Renal cortex interstitium (tissue), 15 donors: ENCODE results near the gene OR1J4. TPM values are rescaled to one million over a fixed set of nuclear protein-coding genes. Genes with fewer than 3 reads are reported as not detected.
"Not testable (repeated sequence)": the region's sequence is repeated elsewhere in the genome, so short reads cannot be mapped to it uniquely, and the experiment has no call there.

Source experiments
- DNase-seq, 11 donors: peaks; one replicate each; pipeline ENCODE4 v3.0.0-alpha.2; 2013; ENCODE audit warnings: low read depth in 9 of 11, low spot score in 4 of 11; ENCODE audit errors: extremely low read depth in 1 of 11
- long read RNA-seq, 16 experiments: transcript quantifications; one replicate each; lab custom pipeline, GENCODE V29; 2026
- polyA plus RNA-seq, 3 donors: library from polyadenylated mRNA; unstranded; fragments of 120-200 nt; gene quantifications; one replicate each; pipeline ENCODE4 v1.2.1, GENCODE V29; 2013; ENCODE audit not compliant: insufficient read length in 3 of 3

Gene OR1J4
- polyA plus RNA-seq = not detected
- long read RNA-seq, donor 1 = 0 reads
- long read RNA-seq, donor 2 = 0 reads
- long read RNA-seq, donor 3 = 0 reads
- long read RNA-seq, donor 4 = 0 reads
- long read RNA-seq, donor 5 = 0 reads
- long read RNA-seq, donor 6 = 0 reads
- long read RNA-seq, donor 7 = 0 reads
- long read RNA-seq, donor 8 = 0 reads
- long read RNA-seq, donor 9 = 0 reads
- long read RNA-seq, donor 10 = 0 reads
- long read RNA-seq, donor 11 = 0 reads
- long read RNA-seq, donor 12 = 0 reads
- long read RNA-seq, donor 13 = 0 reads
- long read RNA-seq, donor 14 = 0 reads
- long read RNA-seq, donor 15 = 0 reads
- long read RNA-seq, donor 16 = 0 reads

DNA sequence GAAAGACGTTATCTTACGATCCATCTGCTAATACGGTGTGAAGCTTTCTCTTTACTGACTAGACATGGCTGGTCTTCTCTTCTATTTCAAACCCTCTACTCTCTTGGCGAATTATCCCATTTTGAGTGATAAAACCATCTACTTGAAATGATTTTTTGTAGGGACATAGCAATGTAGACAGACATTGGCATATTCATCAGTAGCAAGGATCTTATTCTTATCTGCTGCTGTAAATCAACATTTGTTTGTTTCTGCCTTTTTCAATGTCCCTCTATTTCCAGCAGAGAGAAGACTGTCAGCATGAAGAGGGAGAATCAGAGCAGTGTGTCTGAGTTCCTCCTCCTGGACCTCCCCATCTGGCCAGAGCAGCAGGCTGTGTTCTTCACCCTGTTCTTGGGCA is at the start of gene OR1J4:
Gene OR1J4, plus strand, starts transcription at position 301 of the 400 bp plus-strand sequence. Its CDS starts 0 bp downstream, at position 301.
- DNase-seq = no peak

- no peak for DNase-seq
These were observed 44.4 kb upstream of the OR1J4 start for GRCh38 chr9:122474561-122474960.

DNA sequence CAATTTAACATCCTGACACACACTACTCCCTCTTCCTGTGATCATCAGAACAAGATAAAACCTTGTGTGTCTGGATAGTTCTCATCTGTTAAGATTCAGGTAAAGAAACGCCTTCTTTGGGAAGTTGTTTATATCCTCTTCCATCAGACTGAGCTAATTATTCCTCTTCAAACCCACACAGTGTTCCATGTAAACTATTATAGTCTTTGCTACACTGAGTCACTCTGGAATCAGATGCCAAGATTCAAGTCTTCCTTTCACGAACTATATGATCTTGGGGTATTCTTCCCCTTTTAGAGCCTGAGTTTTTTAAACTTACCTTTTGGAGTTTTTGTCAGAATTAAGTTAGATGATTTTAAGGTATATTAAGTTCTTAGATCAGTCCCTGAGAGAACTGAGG is 43.2 kb upstream of the OR1J4 start:
- no peak for DNase-seq

DNA sequence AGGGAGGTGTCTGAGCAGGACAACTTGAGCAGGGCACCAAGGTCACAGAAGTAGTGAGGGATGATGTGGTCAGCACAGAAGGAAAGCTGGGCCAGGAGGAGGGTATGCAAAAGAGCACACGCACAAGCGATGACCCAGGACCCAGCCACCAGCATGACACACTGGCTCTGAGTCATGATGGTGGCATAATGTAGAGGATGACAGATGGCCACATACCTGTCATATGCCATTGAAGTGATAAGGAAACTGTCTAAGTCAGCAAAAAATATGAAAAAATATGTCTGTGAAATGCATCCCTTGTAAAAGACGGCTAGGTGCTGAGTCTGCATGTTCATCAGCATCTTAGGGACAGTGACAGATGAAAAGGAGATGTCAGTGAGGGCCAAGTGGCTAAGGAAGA is 41.6 kb upstream of the OR1J4 start:
- DNase-seq = no peak

DNA sequence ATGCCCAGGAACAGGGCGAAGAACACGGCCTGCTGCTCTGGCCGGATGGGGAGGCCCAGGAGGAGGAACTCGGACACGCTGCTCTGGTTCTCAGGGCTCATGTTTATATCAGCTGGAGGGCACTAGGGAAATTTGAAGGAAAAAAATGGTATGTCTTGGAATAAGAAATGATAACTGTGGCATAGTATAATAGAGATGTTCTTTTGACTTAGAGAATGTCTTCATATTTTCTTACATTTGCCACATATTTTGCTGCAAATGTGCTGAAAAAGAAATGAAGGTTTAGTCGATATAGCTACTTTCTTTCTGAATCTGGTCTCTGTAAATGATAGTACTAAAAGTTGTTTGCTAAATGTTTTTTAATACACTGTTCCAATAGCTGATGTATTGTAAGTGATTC is 41.1 kb upstream of the OR1J4 start, which contains the start of gene OR1J1:
Gene OR1J1, minus strand, starts transcription at position 101 of the 400 bp plus-strand sequence. Its CDS starts 0 bp downstream, at position 101.
- DNase-seq = no peak

DNA sequence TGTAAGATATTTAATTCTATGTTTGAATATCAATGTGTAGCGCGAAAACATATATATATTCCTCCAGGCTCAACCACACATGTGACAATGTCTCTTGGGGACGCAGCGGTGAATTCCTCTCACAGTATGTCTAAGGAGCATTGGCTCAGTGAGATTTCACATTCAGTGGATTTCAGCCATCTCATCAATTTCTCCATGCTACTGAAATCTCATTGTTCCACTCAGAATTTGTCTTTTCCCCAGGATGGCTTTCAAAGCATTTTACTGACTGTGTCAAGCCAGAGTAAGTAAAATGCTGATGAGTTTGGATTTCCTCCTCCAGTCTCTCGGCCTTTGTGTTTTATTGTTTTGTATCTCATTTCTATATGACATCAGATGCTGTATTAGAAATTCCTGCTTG is 39.9 kb upstream of the OR1J4 start:
- no peak for DNase-seq

DNA sequence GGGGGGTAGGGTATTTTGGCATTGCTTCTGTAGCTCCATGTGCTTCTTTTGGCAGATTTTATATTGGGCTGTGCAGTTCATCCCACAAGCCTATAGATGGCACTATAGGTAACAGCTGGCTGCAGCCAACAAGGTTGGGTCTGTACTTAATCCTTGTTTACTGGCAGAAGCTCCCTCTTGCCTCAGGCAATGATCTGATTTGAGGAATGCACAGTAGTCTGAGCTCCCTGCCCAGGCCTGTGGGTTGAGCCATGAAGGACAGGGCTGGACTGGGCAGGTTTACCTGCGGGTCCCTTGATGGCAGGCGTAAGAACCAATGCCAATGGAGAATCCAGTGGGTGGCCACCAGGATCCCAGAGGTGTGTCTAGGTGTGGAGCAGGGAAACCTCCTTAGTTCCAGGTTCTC is 20.1 kb upstream of the OR1J4 start:
- DNase-seq = peak in 5 of 11 donors; percentile 1 to 7 (median 4)

- no peak for DNase-seq
These were observed 12.0 kb upstream of the OR1J4 start for GRCh38 chr9:122506964-122507363.

DNA sequence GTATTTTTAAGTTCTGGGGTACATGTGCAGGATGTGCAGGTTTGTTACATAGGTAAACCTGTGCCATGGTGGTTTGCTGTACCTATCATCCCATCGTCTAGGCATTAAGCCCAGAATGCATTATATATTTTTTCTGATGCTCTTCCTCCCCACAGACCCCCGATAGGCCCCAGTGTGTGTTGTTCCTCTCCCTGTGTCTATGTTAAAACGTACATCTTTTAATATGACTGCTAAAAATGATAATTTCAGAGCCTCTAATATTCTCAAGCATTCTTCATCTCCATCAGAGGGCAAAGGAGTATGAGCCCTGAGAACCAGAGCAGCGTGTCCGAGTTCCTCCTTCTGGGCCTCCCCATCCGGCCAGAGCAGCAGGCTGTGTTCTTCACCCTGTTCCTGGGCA is 8.4 kb upstream of the OR1J4 start, which contains the start of gene OR1J2:
Gene OR1J2, plus strand, starts transcription at position 301 of the 400 bp plus-strand sequence. Its CDS starts 0 bp downstream, at position 301.
- no peak for DNase-seq

GRCh38 chr9:122518226-122518625 is 715 bp upstream of the OR1J4 start:
- DNase-seq = no peak

- DNase-seq = no peak
These were observed 435 bp downstream of the OR1J4 start for GRCh38 chr9:122519376-122519775.

DNA sequence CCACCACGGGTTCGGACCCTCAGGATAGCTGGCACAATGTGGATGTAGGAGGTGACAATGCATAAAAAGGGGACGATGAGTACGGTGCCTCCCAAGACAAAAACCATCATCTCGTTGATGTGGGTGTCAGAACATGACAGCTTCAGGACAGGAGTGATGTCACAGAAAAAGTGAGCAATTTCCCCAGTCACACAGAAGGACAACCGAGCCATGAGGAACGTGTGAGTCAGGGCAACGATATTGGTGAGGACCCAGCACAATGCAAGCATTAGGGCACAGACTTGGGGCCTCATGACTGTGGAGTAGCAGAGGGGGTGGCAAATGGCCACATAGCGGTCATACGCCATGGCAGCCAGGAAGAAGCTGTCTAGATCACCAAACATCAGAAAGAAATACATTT is 7.7 kb downstream of the OR1J4 start:
- DNase-seq = no peak

- no peak for DNase-seq
These were observed 8.3 kb downstream of the OR1J4 start, which contains the start of gene OR1N1 for GRCh38 chr9:122527193-122527592. Gene OR1N1 (minus strand): TSS chr9:122527293. CDS start chr9:122527293, 0 bp downstream.

DNA sequence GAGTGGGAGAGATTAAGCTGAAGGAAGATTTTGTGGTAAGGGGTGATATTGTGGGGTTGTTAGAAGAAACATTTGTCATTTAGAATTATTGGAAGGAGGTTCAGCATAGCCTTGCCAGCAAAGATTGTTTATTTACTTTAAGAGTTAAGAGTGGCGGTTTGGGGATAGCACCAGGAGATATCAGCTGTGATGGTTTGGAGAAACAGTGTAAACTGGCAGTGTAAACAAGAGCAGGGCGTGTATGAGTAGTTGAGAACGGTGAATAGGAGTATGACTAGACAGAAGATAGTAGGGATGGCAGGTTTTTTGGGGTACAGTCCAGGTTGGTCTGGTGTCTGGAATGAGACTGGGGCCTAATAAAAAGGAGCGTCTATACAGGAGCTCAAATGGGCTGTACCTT is 12.2 kb downstream of the OR1J4 start:
- DNase-seq = not testable (repeated sequence)

GRCh38 chr9:122536134-122536533 is 17.2 kb downstream of the OR1J4 start:
- no peak for DNase-seq

DNA sequence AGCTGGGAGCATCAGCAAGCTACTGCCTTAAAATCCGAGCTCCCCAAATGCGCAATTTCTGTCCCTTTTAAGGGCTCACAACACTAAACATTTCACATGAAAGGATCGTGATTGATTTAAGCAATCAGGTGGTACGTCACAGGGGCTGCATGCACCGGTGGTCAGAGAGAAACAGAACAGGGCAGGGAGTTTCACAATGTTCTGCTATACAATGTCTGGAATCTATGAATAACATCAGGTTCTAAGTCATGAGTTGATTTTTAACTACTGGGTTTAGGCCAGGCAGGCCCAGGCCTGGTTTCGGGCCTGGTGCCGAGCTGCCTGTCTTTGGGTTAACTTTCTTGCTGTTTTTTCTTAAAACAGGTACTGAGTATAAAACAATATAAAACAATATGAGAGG is 18.1 kb downstream of the OR1J4 start:
- DNase-seq = not testable (repeated sequence)

DNA sequence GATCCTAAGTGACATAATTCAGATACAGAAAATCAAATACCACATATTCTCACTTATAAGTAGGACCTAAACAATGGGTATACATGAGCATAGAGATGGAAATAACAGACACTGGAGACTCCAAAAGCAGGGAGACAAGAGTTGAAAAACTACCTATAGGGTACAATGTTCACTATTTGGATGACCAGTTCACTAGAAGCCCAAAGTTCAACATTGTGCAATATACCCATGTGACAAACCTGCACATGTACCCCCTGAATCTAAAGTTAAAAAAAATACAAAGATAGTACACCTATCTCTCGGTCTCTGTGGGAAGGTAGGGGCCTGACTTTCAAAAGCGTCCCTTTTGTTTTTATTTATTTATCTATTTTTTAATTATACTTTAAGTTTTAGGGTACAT is 19.8 kb downstream of the OR1J4 start:
- DNase-seq = no peak

DNA sequence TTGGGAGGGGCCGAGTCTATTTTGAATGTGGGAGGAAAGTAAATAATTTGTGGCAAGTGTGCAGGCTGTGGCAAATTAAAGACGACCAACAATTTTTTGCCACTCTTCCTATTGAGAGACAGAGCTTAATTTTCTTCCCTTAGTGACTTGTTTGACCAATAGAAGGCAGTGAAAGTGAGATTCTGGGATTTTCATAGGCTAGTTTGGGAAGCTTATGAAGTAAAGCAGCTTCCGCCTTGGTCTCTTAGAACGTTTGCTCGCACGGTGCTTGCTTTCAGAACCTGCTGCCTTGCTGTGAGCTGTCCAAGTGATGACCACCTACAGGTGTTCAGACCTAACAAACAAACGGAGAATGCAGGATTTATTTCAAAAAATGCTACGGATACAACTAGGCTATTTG is 27.3 kb downstream of the OR1J4 start:
- no peak for DNase-seq

DNA sequence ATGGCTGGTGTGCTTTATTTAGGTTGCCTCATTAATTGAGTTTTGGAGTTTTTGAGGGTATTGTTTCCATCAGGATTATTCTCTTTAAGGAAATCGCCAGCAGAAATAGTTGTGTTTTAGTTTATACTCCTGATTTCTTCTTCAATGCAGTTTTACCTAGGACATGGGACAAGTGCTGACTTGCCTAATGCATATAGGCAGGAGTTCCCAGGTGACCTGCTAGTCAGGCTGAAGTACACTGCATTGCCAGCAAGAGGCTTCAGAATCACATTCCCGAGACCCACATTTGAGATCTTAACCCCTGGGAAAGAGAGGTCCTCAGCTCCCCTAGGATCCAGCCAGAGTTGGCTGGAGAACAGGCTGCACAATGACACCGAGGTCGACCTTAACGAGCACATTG is 32.4 kb downstream of the OR1J4 start:
- no peak for DNase-seq

- DNase-seq = no peak
These were observed 33.9 kb downstream of the OR1J4 start, which contains the start of gene OR1N2 for GRCh38 chr9:122552812-122553211. Gene OR1N2 (plus strand): TSS chr9:122553112. CDS start chr9:122553212, 100 bp downstream.

DNA sequence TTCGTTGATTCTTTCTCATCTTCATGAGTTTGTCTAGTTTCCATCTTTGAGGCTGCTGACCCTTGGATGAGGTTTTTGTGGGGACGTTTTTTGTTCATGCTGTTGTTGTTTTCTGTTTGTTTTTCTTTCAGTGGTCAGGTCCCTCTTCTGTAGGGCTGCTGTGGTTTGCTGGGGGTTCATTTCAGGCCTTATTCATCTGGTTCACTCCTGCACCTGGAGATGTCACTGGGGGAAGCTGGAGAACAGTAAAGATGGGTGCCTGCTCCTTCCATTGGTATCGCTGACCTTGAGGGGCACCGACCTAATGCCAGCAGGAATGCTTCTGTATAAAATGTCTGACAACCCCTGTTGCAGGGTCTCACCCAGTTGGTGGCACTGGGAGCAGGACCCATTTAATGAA is 42.5 kb downstream of the OR1J4 start:
- no peak for DNase-seq
